Measurements from ENCODE around the gene PALM. TPM values are rescaled to one million over a fixed set of nuclear protein-coding genes. Genes with fewer than 3 reads are reported as not detected.

The PALM gene
- total RNA-seq, 1 experiment from 2014 or later = 18.5 TPM

DNA sequence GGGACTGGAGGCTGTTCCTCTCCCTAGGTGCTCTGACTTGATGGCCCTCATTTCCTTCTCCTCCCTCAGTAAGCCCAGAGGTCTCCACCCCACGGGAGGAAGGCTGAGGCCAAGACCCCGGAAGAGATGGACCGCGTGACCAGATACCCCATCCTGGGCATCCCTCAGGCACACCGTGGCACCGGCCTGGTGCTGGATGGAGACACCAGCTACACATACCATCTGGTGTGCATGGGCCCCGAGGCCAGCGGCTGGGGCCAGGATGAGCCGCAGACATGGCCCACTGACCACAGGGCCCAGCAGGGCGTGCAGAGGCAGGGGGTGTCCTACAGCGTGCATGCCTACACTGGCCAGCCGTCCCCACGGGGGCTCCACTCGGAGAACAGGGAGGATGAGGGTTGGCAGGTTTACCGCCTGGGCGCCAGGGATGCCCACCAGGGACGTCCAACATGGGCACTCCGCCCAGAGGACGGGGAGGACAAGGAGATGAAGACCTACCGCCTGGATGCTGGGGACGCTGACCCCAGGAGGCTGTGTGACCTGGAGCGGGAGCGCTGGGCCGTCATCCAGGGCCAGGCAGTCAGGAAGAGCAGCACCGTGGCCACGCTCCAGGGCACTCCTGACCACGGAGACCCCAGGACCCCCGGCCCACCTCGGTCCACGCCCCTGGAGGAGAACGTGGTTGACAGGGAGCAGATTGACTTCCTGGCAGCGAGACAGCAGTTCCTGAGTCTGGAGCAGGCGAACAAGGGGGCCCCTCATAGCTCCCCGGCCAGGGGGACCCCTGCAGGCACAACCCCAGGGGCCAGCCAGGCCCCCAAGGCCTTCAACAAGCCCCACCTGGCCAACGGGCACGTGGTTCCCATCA is 48.3 kb downstream of the PALM start:
- Histone ChIP-seq H4K20me1 (ENCODE audit: control insufficient read depth, insufficient read depth, insufficient read length) (no peaks in the 10 kb centered on the region), H2BK15ac (ENCODE audit: low read depth, low read length) (no peak overlapping the region), H3K18ac (ENCODE audit: insufficient read length, low read depth, low read length) (no peak overlapping the region), H3K79me1 (ENCODE audit: insufficient read depth, low read depth, low read length, poor library complexity, severe bottlenecking) (no peaks in the 10 kb centered on the region), H3K27ac (ENCODE audit: insufficient read length, low read depth, low read length) (no peak overlapping the region), H3K23me2 (ENCODE audit: insufficient read length, low read depth, low read length, poor library complexity, severe bottlenecking) (no peaks in the 10 kb centered on the region), H3K4me2 (ENCODE audit: insufficient read depth, insufficient read length, low read length) (no peak overlapping the region), H3K23ac (ENCODE audit: insufficient read length, low read depth, low read length) (no peak overlapping the region), H3K56ac (ENCODE audit: insufficient read length, low read depth, low read length) (no peak overlapping the region), H3K9me3 (ENCODE audit: control insufficient read depth, low read depth, low read length) (no peaks in the 10 kb centered on the region), H3T11ph (ENCODE audit: low read length) (no peak overlapping the region), H2AFZ (ENCODE audit: low read length) (no peak overlapping the region), H3K27me3 (ENCODE audit: insufficient read depth, low read length) (no peaks in the 10 kb centered on the region), H3K14ac (ENCODE audit: insufficient read depth, low read length) (no peak overlapping the region; the same call in 1 of the 2 replicates), H2BK5ac (ENCODE audit: insufficient read length, low read length) (no peak overlapping the region), H3K79me2 (ENCODE audit: insufficient read depth, low read length) (no peaks in the 10 kb centered on the region), H3K4ac (ENCODE audit: low read depth, low read length) (no peak overlapping the region), H2AK5ac (ENCODE audit: insufficient read length, low read length) (no peak overlapping the region), H3K4me1 (ENCODE audit: insufficient read depth, low read length) (no peaks in the 10 kb centered on the region), H4K91ac (ENCODE audit: insufficient read length, low read depth, low read length) (no peak overlapping the region), H2BK12ac (ENCODE audit: insufficient read length, low read depth, low read length) (no peak overlapping the region), H4K5ac (ENCODE audit: insufficient read length, low read depth, low read length) (no peak overlapping the region), H2BK120ac (ENCODE audit: low read depth, low read length, poor library complexity, severe bottlenecking) (no peak overlapping the region), H4K8ac (replicated peaks; ENCODE audit: insufficient read length, low read depth, low read length) (no peak overlapping the region), H2BK20ac (ENCODE audit: low read depth, low read length, poor library complexity, severe bottlenecking) (no peak overlapping the region), H3K9ac (ENCODE audit: extremely low read depth, insufficient read length, low read length) (no peak overlapping the region)
- H3K4me1 Mint-ChIP-seq = 0 out of 4 replicates have a peak, but pooled peaks cover 0 to 4% of the 10 kb centered on the region in 2 experiments
- no peak for TF ChIP-seq CTCF (conservative IDR thresholded peaks at IDR 0.05)
- H3K36me3 Mint-ChIP-seq (ENCODE audit: insufficient read depth in 1 of 3, low read depth in 3 of 3) = peaks cover 0 to 4% (median 3%) of the 10 kb centered on the region in 3 experiments; a peak in 4 of 7 replicates
- H3K27ac Mint-ChIP-seq = no peak overlapping the region
- H3K4me3 Mint-ChIP-seq = no peak overlapping the region
- H3K27me3 Mint-ChIP-seq (ENCODE audit: low read depth) = peaks cover 12% of the 10 kb centered on the region
- peak; percentile 19 for DNase-seq
- whole genome bisulfite sequencing (ENCODE audit: extremely low coverage, insufficient read length, low lambda C conversion rate) = no CpG with 5 or more reads among the region's 36 CpGs
- H3K9me3 Mint-ChIP-seq = peaks cover 16 to 17% of the 10 kb centered on the region in 2 experiments
